HG03354 (cell line): ENCODE results near the gene CREG2.

Experiments
- ATAC-seq: cut with Tn5 transposase; IDR thresholded peaks from one replicate; pipeline ENCODE4 v1.9.1; 2021; ENCODE audit warnings: mild to moderate bottlenecking; ENCODE audit not compliant: unreplicated experiment, poor library complexity, severe bottlenecking

The CREG2 gene

GRCh38 chr2:101380376-101380775, 6.9 kb downstream of the CREG2 start:
- ATAC-seq, result no peak

GRCh38 chr2:101379091-101379490, 8.2 kb downstream of the CREG2 start:
- ATAC-seq, result no peak

- ATAC-seq, result no peak
These were observed 11.7 kb downstream of the CREG2 start for GRCh38 chr2:101375653-101376052.

- ATAC-seq, result no peak
These were observed 12.3 kb downstream of the CREG2 start for GRCh38 chr2:101374821-101375561.

GRCh38 chr2:101372792-101373191, 14.5 kb downstream of the CREG2 start:
- ATAC-seq, result no peak

- ATAC-seq, result no peak
These were observed 15.7 kb downstream of the CREG2 start for GRCh38 chr2:101371636-101372035.

- no peak for ATAC-seq
These were observed 18.2 kb downstream of the CREG2 start for GRCh38 chr2:101369100-101369499.

- ATAC-seq, result no peak
These were observed 18.9 kb downstream of the CREG2 start for GRCh38 chr2:101368376-101368775.

- ATAC-seq, result no peak
These were observed 19.8 kb downstream of the CREG2 start for GRCh38 chr2:101367508-101367907.

GRCh38 chr2:101364878-101365277, 22.4 kb downstream of the CREG2 start:
- ATAC-seq, result no peak

- ATAC-seq, result no peak
These were observed 24.5 kb downstream of the CREG2 start for GRCh38 chr2:101362777-101363176.

GRCh38 chr2:101362316-101362715, 25.0 kb downstream of the CREG2 start:
- no peak for ATAC-seq

GRCh38 chr2:101361522-101361921, 25.8 kb downstream of the CREG2 start:
- ATAC-seq, result no peak

- ATAC-seq, result no peak
These were observed 26.2 kb downstream of the CREG2 start for GRCh38 chr2:101361121-101361520.

- no peak for ATAC-seq
These were observed 27.1 kb downstream of the CREG2 start for GRCh38 chr2:101360232-101360631.

- no peak for ATAC-seq
These were observed 27.8 kb downstream of the CREG2 start for GRCh38 chr2:101359410-101359954.

GRCh38 chr2:101357376-101357775, 29.9 kb downstream of the CREG2 start:
- ATAC-seq, result no peak

- no peak for ATAC-seq
These were observed 30.8 kb downstream of the CREG2 start for GRCh38 chr2:101356521-101356920.

GRCh38 chr2:101356055-101356454, 31.2 kb downstream of the CREG2 start:
- no peak for ATAC-seq

GRCh38 chr2:101355401-101356054, 31.8 kb downstream of the CREG2 start:
- ATAC-seq, result no peak
